Measurements from ENCODE around the gene AGPAT3.

Gene AGPAT3

GRCh38 chr21:43825242-43825935, 39.6 kb upstream of the AGPAT3 start:
- Histone ChIP-seq H3K4me1 (ENCODE audit: control insufficient read depth, insufficient read depth, low read length) (peaks cover 16% of the 10 kb centered on the region), H3K9ac (ENCODE audit: low read length) (no peak overlapping the region), H3K27me3 (ENCODE audit: control insufficient read depth, insufficient read depth, low read length) (peaks cover 20% of the 10 kb centered on the region), H3K36me3 (ENCODE audit: control insufficient read depth, insufficient read depth, low read length) (no peaks in the 10 kb centered on the region), H3K9me3 (ENCODE audit: control insufficient read depth, low read length) (no peaks in the 10 kb centered on the region), H3K4me3 (ENCODE audit: low read length) (no peak overlapping the region)

- Histone ChIP-seq H3K9me3 (ENCODE audit: control insufficient read depth, low read length) (no peaks in the 10 kb centered on the region), H3K27me3 (ENCODE audit: control insufficient read depth, insufficient read depth, low read length) (peaks cover 20% of the 10 kb centered on the region), H3K36me3 (ENCODE audit: control insufficient read depth, insufficient read depth, low read length) (no peaks in the 10 kb centered on the region), H3K4me1 (ENCODE audit: control insufficient read depth, insufficient read depth, low read length) (peaks cover 16% of the 10 kb centered on the region), H3K9ac (ENCODE audit: low read length) (no peak overlapping the region), H3K4me3 (ENCODE audit: low read length) (no peak overlapping the region)
Measured at GRCh38 chr21:43825936-43826622, 38.9 kb upstream of the AGPAT3 start.

GRCh38 chr21:43826623-43826974, 38.4 kb upstream of the AGPAT3 start:
- Histone ChIP-seq H3K4me3 (ENCODE audit: low read length) (no peak overlapping the region), H3K36me3 (ENCODE audit: control insufficient read depth, insufficient read depth, low read length) (no peaks in the 10 kb centered on the region), H3K4me1 (ENCODE audit: control insufficient read depth, insufficient read depth, low read length) (peaks cover 16% of the 10 kb centered on the region), H3K9ac (ENCODE audit: low read length) (no peak overlapping the region), H3K9me3 (ENCODE audit: control insufficient read depth, low read length) (no peaks in the 10 kb centered on the region), H3K27me3 (ENCODE audit: control insufficient read depth, insufficient read depth, low read length) (peaks cover 20% of the 10 kb centered on the region)

GRCh38 chr21:43827015-43827611, 37.9 kb upstream of the AGPAT3 start:
- no peaks in the 10 kb centered on the region for H3K36me3 ChIP-seq (ENCODE audit: control insufficient read depth, insufficient read depth, low read length)
- H3K4me3 ChIP-seq (ENCODE audit: low read length): no peak overlapping the region
- peaks cover 20% of the 10 kb centered on the region for H3K27me3 ChIP-seq (ENCODE audit: control insufficient read depth, insufficient read depth, low read length)
- H3K4me1 ChIP-seq (ENCODE audit: control insufficient read depth, insufficient read depth, low read length): peaks cover 16% of the 10 kb centered on the region
- H3K9me3 ChIP-seq (ENCODE audit: control insufficient read depth, low read length): no peaks in the 10 kb centered on the region
- H3K9ac ChIP-seq (ENCODE audit: low read length): no peak overlapping the region

- Histone ChIP-seq H3K36me3 (ENCODE audit: control insufficient read depth, insufficient read depth, low read length) (no peaks in the 10 kb centered on the region), H3K4me3 (ENCODE audit: low read length) (no peak overlapping the region), H3K27me3 (ENCODE audit: control insufficient read depth, insufficient read depth, low read length) (peaks cover 27% of the 10 kb centered on the region), H3K9me3 (ENCODE audit: control insufficient read depth, low read length) (no peaks in the 10 kb centered on the region), H3K4me1 (ENCODE audit: control insufficient read depth, insufficient read depth, low read length) (peaks cover 16% of the 10 kb centered on the region), H3K9ac (ENCODE audit: low read length) (no peak overlapping the region)
Measured at GRCh38 chr21:43829161-43829560, 35.9 kb upstream of the AGPAT3 start.

GRCh38 chr21:43829575-43830119, 35.4 kb upstream of the AGPAT3 start:
- H3K4me1 ChIP-seq (ENCODE audit: control insufficient read depth, insufficient read depth, low read length): peaks cover 16% of the 10 kb centered on the region
- H3K9me3 ChIP-seq (ENCODE audit: control insufficient read depth, low read length): no peaks in the 10 kb centered on the region
- peaks cover 27% of the 10 kb centered on the region for H3K27me3 ChIP-seq (ENCODE audit: control insufficient read depth, insufficient read depth, low read length)
- no peak overlapping the region for H3K4me3 ChIP-seq (ENCODE audit: low read length)
- no peaks in the 10 kb centered on the region for H3K36me3 ChIP-seq (ENCODE audit: control insufficient read depth, insufficient read depth, low read length)
- H3K9ac ChIP-seq (ENCODE audit: low read length): no peak overlapping the region

GRCh38 chr21:43832158-43832550, 32.9 kb upstream of the AGPAT3 start:
- Histone ChIP-seq H3K9ac (ENCODE audit: low read length) (no peak overlapping the region), H3K36me3 (ENCODE audit: control insufficient read depth, insufficient read depth, low read length) (no peaks in the 10 kb centered on the region), H3K27me3 (ENCODE audit: control insufficient read depth, insufficient read depth, low read length) (peaks cover 13% of the 10 kb centered on the region), H3K9me3 (ENCODE audit: control insufficient read depth, low read length) (no peaks in the 10 kb centered on the region), H3K4me1 (ENCODE audit: control insufficient read depth, insufficient read depth, low read length) (no peaks in the 10 kb centered on the region), H3K4me3 (ENCODE audit: low read length) (no peak overlapping the region)

- Histone ChIP-seq H3K36me3 (ENCODE audit: control insufficient read depth, insufficient read depth, low read length) (no peaks in the 10 kb centered on the region), H3K4me3 (ENCODE audit: low read length) (no peak overlapping the region), H3K4me1 (ENCODE audit: control insufficient read depth, insufficient read depth, low read length) (no peaks in the 10 kb centered on the region), H3K9ac (ENCODE audit: low read length) (no peak overlapping the region), H3K27me3 (ENCODE audit: control insufficient read depth, insufficient read depth, low read length) (peaks cover 8% of the 10 kb centered on the region), H3K9me3 (ENCODE audit: control insufficient read depth, low read length) (no peaks in the 10 kb centered on the region)
Measured at GRCh38 chr21:43832648-43833047, 32.4 kb upstream of the AGPAT3 start.

GRCh38 chr21:43834146-43834905, 30.7 kb upstream of the AGPAT3 start:
- peaks cover 7% of the 10 kb centered on the region for H3K27me3 ChIP-seq (ENCODE audit: control insufficient read depth, insufficient read depth, low read length)
- no peak overlapping the region for H3K4me3 ChIP-seq (ENCODE audit: low read length)
- no peaks in the 10 kb centered on the region for H3K36me3 ChIP-seq (ENCODE audit: control insufficient read depth, insufficient read depth, low read length)
- no peak overlapping the region for H3K9ac ChIP-seq (ENCODE audit: low read length)
- H3K9me3 ChIP-seq (ENCODE audit: control insufficient read depth, low read length): no peaks in the 10 kb centered on the region
- no peaks in the 10 kb centered on the region for H3K4me1 ChIP-seq (ENCODE audit: control insufficient read depth, insufficient read depth, low read length)

GRCh38 chr21:43835050-43835449, 30.0 kb upstream of the AGPAT3 start:
- no peak overlapping the region for H3K9ac ChIP-seq (ENCODE audit: low read length)
- H3K9me3 ChIP-seq (ENCODE audit: control insufficient read depth, low read length): no peaks in the 10 kb centered on the region
- peaks cover 7% of the 10 kb centered on the region for H3K27me3 ChIP-seq (ENCODE audit: control insufficient read depth, insufficient read depth, low read length)
- no peaks in the 10 kb centered on the region for H3K4me1 ChIP-seq (ENCODE audit: control insufficient read depth, insufficient read depth, low read length)
- H3K4me3 ChIP-seq (ENCODE audit: low read length): no peak overlapping the region
- H3K36me3 ChIP-seq (ENCODE audit: control insufficient read depth, insufficient read depth, low read length): no peaks in the 10 kb centered on the region

- Histone ChIP-seq H3K9me3 (ENCODE audit: control insufficient read depth, low read length) (no peaks in the 10 kb centered on the region), H3K9ac (ENCODE audit: low read length) (no peak overlapping the region), H3K4me3 (ENCODE audit: low read length) (no peak overlapping the region), H3K4me1 (ENCODE audit: control insufficient read depth, insufficient read depth, low read length) (no peaks in the 10 kb centered on the region), H3K36me3 (ENCODE audit: control insufficient read depth, insufficient read depth, low read length) (no peaks in the 10 kb centered on the region), H3K27me3 (ENCODE audit: control insufficient read depth, insufficient read depth, low read length) (peaks cover 7% of the 10 kb centered on the region)
Measured at GRCh38 chr21:43835861-43836260, 29.2 kb upstream of the AGPAT3 start.

GRCh38 chr21:43836616-43837015, 28.4 kb upstream of the AGPAT3 start:
- Histone ChIP-seq H3K36me3 (ENCODE audit: control insufficient read depth, insufficient read depth, low read length) (no peaks in the 10 kb centered on the region), H3K9me3 (ENCODE audit: control insufficient read depth, low read length) (no peaks in the 10 kb centered on the region), H3K4me3 (ENCODE audit: low read length) (no peak overlapping the region), H3K27me3 (ENCODE audit: control insufficient read depth, insufficient read depth, low read length) (peaks cover 7% of the 10 kb centered on the region), H3K9ac (ENCODE audit: low read length) (no peak overlapping the region), H3K4me1 (ENCODE audit: control insufficient read depth, insufficient read depth, low read length) (no peaks in the 10 kb centered on the region)
